ENCODE results near the gene RABGGTA.

Gene RABGGTA

DNA sequence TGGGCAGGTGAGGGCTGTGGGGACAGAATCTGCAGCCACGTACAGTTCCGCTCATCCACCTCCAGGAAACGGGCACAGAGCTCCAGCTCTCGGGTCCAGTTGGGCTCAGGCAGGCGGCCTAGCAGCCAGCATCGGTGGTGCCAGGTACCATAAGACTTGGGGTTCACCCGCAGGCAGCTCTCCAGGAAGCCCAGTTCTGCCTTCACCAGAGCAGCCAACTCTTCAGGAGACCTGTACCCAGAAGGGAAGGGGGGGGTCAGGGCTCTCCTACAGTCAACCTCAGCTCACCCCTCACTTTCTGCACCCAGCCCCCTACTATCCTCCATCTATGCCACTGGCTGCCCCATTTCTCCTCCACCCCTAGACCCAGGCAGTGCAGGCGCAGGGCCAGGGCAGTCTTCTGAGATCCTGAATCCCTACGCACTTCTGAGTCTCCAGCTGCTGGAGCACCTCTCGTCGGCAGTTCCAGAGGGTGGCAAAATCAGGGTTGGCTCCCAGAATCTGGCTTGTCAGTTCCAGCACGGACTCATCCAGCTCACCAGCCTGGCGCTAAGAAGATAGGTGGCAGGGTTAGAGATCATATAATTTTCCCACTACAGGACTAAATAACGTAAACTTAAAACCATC lies 1.4 kb downstream of the RABGGTA start:
- ChIA-PET CTCF (interaction anchor here (1.0 to 9.2 kb wide), 18 partner anchors 8 to 162 kb away, joined by 3 to 68 read pairs (median 8); partner anchors contain the start of genes CIDEB, IRF9, LTB4R2 and MDP1), POLR2A (interaction anchor here (0.8 to 2.0 kb wide), 4 partner anchors 8 to 27 kb away, joined by 3 to 13 read pairs (median 4); partner anchors contain the start of gene TINF2)
- DNase-seq (ENCODE audit: extremely low spot score) = no peak
- TF ChIP-seq, protein P1, sequence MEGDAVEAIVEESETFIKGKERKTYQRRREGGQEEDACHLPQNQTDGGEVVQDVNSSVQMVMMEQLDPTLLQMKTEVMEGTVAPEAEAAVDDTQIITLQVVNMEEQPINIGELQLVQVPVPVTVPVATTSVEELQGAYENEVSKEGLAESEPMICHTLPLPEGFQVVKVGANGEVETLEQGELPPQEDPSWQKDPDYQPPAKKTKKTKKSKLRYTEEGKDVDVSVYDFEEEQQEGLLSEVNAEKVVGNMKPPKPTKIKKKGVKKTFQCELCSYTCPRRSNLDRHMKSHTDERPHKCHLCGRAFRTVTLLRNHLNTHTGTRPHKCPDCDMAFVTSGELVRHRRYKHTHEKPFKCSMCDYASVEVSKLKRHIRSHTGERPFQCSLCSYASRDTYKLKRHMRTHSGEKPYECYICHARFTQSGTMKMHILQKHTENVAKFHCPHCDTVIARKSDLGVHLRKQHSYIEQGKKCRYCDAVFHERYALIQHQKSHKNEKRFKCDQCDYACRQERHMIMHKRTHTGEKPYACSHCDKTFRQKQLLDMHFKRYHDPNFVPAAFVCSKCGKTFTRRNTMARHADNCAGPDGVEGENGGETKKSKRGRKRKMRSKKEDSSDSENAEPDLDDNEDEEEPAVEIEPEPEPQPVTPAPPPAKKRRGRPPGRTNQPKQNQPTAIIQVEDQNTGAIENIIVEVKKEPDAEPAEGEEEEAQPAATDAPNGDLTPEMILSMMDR (IDR thresholded peaks at IDR 0.05; ENCODE audit: control extremely low read depth, extremely low read depth, low read depth, missing control alignments) = no peak

DNA sequence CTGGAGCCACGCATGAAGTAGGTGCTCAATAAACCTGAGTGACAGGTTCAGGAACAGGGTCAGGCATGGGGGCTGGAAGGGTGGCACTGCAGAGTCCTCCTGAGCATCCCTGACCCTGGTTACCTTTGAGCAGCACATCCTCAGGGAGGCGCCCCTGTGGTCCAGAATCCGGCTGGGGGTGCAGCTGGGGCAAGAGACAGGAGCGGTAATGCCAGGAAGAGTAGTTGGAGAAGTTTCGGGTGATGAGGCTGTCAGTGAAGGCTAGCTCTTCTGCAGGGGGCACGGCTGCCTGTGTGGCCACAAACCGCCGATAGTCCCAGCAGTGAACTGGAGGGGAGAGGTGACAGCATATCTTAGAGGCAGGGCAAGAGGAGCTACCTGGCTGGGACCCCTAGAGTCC lies 2.0 kb downstream of the RABGGTA start:
- ChIA-PET CTCF (interaction anchor here (1.8 to 9.2 kb wide), 8 partner anchors 12 to 39 kb away, joined by 5 to 68 read pairs (median 35); partner anchors contain the start of genes CIDEB, LTB4R2 and TINF2), POLR2A (interaction anchor here (0.8 to 1.4 kb wide), 2 partner anchors 7 to 23 kb away, joined by 3 to 5 read pairs; no protein-coding TSS in a partner anchor)
- TF ChIP-seq, protein P1 (IDR thresholded peaks at IDR 0.05; ENCODE audit: control extremely low read depth, extremely low read depth, low read depth, missing control alignments) = no peak
- DNase-seq (ENCODE audit: extremely low spot score) = no peak

DNA sequence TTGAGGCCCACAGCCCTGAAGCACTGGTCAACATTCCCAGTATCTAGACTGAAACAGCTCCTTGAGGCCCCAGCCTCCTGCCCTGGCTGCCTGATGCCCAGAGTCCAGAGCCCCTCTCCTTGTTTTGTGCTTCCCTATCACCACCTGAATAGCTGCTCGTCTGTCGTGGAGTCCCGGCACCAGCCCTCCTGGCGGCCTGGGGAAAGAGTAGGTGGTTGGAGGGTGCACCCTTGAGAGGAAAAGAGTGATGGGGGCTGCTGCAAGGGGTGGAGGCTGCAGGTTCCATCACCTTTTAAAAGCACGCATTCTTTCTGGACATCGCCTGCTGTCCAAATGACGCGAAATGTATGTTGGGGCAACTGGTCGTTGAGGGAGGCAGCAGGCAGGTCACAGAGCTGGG lies 3.2 kb downstream of the RABGGTA start:
- DNase-seq (ENCODE audit: extremely low spot score) = no peak
- ChIA-PET CTCF (interaction anchor here (1.0 to 9.2 kb wide), 5 partner anchors 13 to 40 kb away, joined by 3 to 67 read pairs (median 38); partner anchors contain the start of genes CIDEB, LTB4R2 and TINF2), POLR2A (no interaction called here)
- TF ChIP-seq, protein P1 (IDR thresholded peaks at IDR 0.05; ENCODE audit: control extremely low read depth, extremely low read depth, low read depth, missing control alignments) = no peak

DNA sequence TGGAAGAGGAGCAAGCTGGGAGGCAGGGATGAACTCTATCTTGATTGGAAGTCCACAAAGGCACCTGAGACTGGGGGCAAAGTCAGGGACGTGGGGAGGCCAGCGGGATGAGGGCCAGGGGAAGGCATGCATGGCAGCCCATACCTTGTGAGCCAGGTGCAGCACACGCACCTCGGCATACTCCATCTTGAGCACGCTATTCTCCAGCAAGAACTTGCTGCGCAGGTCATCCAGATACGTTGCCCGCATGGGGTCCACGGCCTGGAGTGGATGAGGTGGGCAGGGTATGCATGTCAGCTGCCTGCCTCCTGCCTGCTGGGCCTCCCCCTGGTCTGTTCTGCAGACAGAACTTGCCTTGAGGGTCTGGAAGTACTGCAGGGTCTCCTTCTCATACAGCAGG lies 3.9 kb downstream of the RABGGTA start:
- CTCF ChIA-PET = interaction anchor here (1.0 to 9.2 kb wide), 3 partner anchors 14 to 41 kb away, joined by 3 to 67 read pairs (median 38); partner anchors contain the start of genes CIDEB and LTB4R2

DNA sequence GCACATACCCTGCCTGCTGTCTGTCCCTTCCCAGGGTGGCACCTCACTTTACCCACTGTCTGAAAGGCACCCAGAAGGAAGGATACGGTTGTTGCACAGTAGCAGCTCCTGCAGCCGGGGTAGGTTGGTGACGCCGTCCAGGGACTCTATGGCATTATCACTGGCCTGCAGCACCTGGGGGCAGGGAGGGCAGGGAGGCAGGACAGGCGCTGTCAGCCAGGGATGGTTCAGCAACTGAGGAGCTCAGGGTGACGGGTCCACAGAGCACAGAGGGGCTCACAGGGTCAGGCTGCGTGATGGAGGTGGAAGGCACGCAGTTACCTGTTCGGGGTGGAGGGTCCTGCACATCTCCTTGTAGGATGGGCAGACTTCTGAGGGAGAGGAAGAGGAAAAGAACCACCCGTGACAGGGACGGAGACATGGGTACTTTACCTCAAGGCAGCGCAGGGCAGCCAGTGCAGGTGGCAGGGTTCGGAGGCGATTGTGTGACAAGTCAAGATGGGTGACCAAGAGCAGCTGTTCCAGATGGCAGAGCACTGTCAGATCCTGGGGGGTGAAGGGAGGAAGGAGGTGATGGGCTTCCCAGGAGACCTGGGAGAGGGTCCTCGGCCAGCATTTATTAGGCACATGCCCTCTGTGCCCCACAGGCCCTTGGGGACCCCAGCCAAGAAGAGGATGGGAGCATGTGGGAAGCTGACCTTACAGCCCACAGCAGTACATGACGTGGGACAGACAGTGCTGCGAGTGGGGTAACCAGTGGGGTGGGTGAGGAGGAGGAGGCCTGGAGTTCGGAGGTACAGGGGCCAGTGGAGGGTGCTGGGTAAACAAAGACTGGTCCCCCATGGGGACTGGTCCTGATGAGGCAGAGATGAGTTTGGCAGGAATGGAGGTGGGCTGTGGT lies 4.8 kb downstream of the RABGGTA start:
- TF ChIP-seq, protein P1 (IDR thresholded peaks at IDR 0.05; ENCODE audit: control extremely low read depth, extremely low read depth, low read depth, missing control alignments) = no peak
- ChIA-PET CTCF (interaction anchor here (1.0 to 9.2 kb wide), 5 partner anchors 14 to 170 kb away, joined by 3 to 67 read pairs (median 3); partner anchors contain the start of genes CIDEB and LTB4R2), POLR2A (no interaction called here)
- no peak for DNase-seq (ENCODE audit: extremely low spot score)

More for the DNA sequence above, 3.9 kb downstream of the RABGGTA start:
- no peak for DNase-seq (ENCODE audit: extremely low spot score)
- TF ChIP-seq, protein P1 (IDR thresholded peaks at IDR 0.05; ENCODE audit: control extremely low read depth, extremely low read depth, low read depth, missing control alignments) = no peak
- POLR2A ChIA-PET = no interaction called here

DNA sequence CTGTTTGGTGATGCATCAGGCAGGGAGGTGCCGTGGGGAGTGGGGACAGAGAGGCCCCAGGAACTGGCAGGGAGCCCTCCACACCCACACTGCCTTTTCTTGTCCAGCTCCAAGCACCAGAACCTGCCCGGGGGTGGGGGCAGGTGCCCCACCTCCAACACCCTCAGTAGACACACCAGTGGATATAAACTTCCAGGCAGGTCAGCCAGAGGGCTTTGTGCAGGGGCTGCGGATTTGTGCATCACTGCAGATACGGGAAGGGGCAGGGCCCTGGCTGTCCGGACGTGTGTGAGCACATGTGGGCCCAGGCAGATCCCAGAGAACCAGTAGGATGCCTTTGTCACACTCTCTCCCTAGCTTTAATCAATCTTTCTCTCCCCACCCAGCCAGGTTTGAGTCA lies 7.1 kb downstream of the RABGGTA start:
- POLR2A ChIA-PET = no interaction called here
- CTCF ChIA-PET = interaction anchor here (3.7 to 9.2 kb wide), 2 partner anchors 33 to 44 kb away, joined by 13 to 67 read pairs; partner anchors contain the start of genes CIDEB and LTB4R2
- TF ChIP-seq, protein P1 (IDR thresholded peaks at IDR 0.05; ENCODE audit: control extremely low read depth, extremely low read depth, low read depth, missing control alignments) = no peak

More for the DNA sequence above, 7.1 kb downstream of the RABGGTA start:
- no peak for DNase-seq (ENCODE audit: extremely low spot score)
